NCI-H1694 (cell line): ENCODE data around the gene MACROH2A2.
A peak's percentile ranks its signal among the peaks of the same experiment; 100 is the strongest.
"Not testable (repeated sequence)": the region's sequence is repeated elsewhere in the genome, so short reads cannot be mapped to it uniquely, and the experiment has no call there.

Source experiments
- DNase-seq: peaks from one replicate; lab custom pipeline; 2025; lab: John Stamatoyannopoulos, UW

Gene MACROH2A2

DNA sequence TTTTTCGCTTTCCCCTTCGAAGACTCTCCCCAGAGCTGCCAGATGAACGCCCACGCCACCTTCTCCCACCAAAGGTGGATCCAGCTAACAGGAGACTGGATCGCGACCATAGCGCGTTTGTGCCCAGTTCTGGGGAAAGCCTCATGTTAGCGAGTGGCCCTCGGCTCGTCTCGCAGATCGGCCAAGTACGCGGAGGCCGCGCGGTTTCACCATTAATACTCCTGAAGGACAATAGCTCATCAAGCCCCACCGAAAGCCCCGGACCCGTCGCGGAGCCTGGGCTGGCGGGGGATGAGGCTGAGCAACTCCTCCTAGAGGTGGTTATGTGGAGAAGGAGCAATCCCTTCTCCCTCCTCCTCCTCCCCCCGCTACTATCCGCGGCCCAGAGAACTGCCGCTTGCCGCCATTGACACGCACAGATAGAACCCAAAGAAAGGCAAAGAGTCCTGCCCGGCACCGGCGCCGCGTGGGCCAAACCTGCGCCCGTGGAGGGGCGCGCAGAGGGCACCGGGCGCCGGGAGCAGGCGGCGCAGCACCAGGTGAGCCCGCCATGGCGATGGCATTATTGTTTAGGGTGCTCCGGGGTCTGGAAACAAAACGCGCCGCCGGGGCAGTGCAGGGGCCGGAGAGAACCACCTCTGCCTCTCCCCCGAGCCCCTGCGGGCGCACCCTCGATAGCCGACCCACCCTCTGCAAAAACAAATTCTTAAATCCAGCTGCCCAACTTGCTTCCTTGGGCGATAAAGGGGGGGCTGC is at the start of gene MACROH2A2:
MACROH2A2 (plus strand) TSS at position 385 of the 756 bp plus-strand sequence. CDS start 22,813 bp downstream, outside the sequence.
- peak; percentile 25 for DNase-seq

GRCh38 chr10:70007116-70007820 is 45.4 kb upstream of the MACROH2A2 start:
- DNase-seq, result no peak

DNA sequence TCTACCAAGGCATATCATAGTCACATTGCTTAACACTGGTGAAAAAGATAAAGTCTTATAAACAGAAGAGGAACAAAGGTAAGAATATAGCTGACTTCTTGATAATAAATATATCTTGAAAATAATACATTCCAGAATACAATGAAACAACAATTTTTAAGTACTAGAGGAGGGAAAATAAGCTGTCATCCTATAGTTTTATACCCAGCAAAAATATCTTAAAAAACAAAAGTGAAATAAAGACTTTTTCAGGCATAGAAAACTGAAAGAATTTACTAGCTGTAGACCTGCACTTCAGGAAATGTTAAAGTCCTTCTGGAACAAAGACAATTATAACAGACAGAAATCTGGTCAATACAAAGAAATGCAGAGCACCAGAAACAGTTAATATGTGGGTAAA is 21.4 kb upstream of the MACROH2A2 start:
- DNase-seq, result no peak

- DNase-seq, result no peak
These were observed 19.9 kb upstream of the MACROH2A2 start for GRCh38 chr10:70032667-70033289.

DNA sequence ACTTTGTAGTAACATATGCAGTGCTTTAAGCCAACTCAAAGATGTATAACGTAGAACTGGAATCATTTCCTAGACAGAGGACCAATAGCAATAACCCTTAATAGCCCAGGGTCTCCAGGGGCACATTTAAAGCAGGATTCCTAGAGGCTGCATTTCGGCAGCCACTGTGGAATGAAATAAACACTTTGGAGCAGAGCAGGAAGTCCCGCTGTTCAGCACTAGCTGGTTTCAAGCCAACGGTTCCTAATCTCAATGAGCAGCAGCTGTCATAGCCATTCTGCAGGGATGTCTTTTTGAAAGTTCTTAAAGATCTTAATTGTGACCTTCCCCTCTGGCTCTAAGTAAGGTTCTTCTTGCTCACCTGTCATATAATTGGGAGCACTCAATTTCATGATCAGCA is 18.4 kb upstream of the MACROH2A2 start:
- peak; percentile 7 for DNase-seq

- DNase-seq, result peak; percentile 9
These were observed 17.1 kb upstream of the MACROH2A2 start for GRCh38 chr10:70035531-70035930.

DNA sequence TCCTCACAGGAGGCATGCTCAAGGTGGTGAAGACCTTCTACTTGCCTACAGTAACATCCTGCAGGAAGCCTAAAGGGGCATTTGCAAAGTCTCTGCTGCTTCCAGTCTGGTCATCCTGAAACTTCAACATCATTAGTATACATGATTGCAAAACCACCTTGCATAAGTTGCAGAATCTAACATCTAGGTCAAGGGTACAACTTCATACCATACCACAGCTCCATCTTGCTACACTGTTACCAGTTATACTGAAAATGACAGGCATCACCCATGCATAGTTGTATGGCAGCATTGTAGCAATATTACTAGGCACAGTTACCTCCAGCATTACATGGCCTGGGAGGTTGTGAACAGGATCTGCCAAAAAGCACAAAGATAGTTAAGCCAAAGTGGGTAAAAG is 13.7 kb upstream of the MACROH2A2 start:
- no peak for DNase-seq

- no peak for DNase-seq
These were observed 11.6 kb upstream of the MACROH2A2 start for GRCh38 chr10:70041016-70041415.

DNA sequence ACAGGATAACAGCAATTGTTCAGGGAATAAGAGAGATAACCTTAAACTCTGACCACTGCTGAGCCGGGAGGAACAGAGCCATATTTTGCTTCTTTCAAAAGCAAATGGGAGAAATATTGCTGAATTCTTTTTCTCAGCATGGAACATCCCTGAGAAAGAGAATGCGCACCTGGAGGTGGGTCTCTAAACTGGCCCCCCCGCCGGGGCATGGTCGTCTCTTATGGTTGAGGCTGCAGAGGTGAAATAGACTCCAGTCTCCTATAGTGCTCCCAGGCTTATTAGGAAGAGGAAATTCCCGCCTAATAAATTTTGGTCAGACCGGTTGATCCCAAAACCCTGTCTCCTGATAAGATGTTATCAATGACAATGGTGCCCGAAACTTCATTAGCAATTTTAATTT is 10.9 kb upstream of the MACROH2A2 start:
- not testable (repeated sequence) for DNase-seq

GRCh38 chr10:70047066-70047465 is 5.6 kb upstream of the MACROH2A2 start:
- DNase-seq, result not testable (repeated sequence)

DNA sequence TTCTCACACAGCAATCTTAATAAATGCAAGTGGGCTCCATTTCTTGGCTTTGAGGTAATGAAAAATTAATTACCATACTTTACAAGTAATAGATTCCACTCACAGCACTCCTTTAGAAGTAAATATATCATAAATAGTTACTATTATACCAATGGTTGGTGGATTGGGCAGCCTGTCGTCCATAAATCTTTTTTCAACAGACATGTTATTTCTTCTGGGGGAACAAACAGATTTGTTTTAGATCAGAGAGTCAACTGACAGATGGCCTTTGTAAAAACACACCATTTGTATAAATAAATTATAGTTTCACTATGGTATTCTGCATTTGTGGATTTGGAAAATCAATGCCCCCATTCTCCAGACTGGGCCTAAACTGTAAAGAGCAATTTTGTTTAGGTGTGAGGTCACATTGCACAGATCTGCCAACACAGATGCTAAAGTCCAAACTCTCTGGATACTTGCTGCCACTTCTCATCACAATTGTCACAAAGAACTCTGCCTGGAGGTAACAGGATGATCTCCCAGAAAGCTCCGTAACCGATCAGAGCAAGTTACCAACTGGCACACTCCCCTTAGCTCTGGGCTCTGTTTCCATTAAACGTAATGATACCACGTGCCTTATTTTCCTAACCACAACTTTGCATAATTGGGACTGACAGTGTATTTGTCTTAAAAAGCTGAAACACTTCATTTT is 4.5 kb upstream of the MACROH2A2 start:
- peak; percentile 13 for DNase-seq

- DNase-seq, result no peak
These were observed 798 bp upstream of the MACROH2A2 start for GRCh38 chr10:70051848-70052247.

- DNase-seq, result no peak
These were observed 683 bp downstream of the MACROH2A2 start for GRCh38 chr10:70053218-70053840.

DNA sequence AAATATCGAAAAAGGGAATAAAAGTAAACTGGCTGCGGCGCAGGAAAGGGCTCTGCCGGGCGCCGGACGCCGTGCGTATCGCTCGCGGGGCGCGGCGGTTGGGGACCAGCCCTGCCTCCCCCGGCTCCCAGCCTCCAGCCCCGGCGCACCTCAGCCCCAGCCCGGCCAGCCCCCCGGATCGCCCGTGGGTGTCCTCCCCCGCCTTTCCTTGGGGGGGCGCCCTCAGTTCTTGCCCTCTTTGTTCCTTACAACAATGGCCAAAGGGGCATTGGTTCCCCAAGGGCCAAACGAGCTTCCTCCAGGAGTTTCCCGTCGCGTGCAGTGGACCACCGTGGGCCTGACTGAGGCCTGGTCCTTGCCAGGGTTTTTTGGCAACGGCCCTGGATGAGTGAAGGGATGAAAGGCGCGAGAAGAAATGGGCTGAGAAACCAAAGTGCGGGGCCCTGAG is 1.2 kb downstream of the MACROH2A2 start:
- DNase-seq, result no peak

- DNase-seq, result no peak
These were observed 2.3 kb downstream of the MACROH2A2 start for GRCh38 chr10:70054902-70055301.

DNA sequence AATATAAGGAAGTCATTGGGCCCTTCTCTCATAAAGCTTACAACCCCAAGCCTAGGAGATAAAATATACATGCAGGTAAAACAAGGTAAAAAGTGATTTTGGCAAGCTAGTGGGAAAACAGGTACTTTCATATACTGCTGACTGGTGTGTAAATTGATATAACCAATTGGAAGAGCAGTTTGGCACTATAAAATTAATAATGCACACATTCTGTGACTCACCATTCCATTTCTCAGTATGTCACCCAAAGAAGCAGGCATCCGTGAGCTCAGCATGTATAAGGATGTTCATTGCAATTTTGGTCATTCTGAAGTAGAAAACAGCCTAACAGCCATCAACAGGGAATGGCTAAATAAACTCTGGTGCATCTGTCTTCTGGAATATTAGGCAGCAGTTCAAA is 2.9 kb downstream of the MACROH2A2 start:
- no peak for DNase-seq

- no peak for DNase-seq
These were observed 4.7 kb downstream of the MACROH2A2 start for GRCh38 chr10:70057306-70057705.

DNA sequence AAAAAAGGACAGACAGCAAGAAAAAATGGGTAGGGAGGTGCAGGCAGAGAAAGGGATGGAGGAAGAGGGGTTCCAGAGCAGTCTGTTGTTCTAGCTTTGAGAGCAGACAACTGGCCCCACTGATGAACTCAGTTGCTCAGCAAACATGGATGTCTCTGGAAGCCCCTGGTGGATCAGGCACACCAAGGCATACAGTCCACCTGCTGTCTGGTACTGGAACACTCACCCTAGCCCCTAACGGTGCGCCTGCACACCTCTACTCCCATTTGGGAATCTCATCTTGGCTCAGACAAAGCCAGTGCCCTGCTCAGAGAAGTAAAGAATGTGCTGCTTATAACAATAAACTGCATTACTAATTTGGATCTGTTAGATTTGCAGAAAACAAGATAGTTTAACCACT is 7.7 kb downstream of the MACROH2A2 start:
- no peak for DNase-seq

DNA sequence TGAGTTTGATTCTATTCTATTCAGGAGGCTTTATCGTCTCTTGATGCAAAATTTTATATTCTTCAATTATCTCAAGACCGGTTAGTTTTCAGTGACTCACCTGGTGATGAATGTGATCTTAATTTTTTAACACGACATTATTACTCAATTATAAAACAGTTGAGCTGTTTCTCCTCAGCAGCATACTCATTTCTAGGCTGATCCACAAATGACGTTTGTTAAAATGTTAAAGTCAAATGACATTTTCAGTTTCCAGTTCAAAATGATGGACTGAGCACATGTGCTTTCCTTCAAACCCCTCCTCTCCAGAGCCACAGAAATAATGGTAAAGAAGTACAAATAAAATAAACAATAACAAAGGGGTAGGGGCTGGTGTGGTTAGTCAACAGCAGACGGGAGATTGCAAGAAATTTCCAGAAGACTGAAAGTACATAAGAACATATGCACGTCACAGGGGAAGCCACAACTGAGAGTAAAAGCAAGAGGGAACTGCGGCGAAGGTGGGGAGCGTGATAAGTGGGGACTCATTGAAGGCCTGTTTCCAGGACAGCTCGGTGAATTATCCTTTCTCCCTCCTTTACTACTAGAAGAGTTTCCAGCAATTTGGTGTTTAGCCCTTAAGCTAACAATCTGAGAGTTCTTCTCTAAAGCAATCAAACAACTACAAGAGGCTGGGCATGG is 10.9 kb downstream of the MACROH2A2 start:
- DNase-seq, result no peak

DNA sequence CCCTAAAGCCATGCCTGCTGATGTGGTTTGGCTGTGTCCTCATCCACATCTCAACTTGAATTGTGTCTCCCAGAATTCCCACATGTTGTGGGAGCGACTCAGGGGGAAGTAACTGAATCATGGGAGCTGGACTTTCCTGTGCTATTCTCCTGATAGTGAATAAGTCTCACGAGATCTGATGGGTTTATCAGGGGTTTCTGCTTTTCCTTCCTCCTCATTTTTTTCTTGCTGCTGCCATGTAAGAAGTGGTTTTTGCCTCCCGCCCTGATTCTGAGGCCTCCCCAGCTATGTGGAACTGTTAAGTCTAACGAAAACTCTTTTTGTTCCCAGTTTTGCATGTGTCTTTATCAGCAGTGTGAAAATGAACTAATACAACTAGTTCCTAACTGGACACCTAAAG is 11.8 kb downstream of the MACROH2A2 start:
- DNase-seq, result no peak

GRCh38 chr10:70066190-70066589 is 13.5 kb downstream of the MACROH2A2 start:
- DNase-seq, result no peak
